HepG2 (cell line): Measurements from ENCODE around the gene FHIT. TPM values are rescaled to one million over a fixed set of nuclear protein-coding genes. Genes with fewer than 3 reads are reported as not detected.
A peak's percentile ranks its signal among the peaks of the same experiment; 100 is the strongest.

Experiments
- ATAC-seq: fragments of 200-7000 bp; cut with Tn5 transposase; 3 replicates; pipeline ENCODE4 v1.9.1; 2020; ENCODE audit warnings: mild to moderate bottlenecking, moderate library complexity
- Bru-seq: library from RNA; stranded (reverse); fragments of 400-500 nt; gene quantifications from one replicate; lab custom pipeline; 2021; lab: Mats Ljungman, UMichigan
- BruChase-seq, 2 experiments: library from RNA; stranded (reverse); fragments of 400-500 nt; gene quantifications; one replicate each; lab custom pipeline; 2021; lab: Mats Ljungman, UMichigan
- BruUV-seq: library from RNA; stranded (reverse); fragments of 400-500 nt; replicated peaks from 2 replicates; lab custom pipeline; 2021; lab: Mats Ljungman, UMichigan
- CTCF ChIA-PET: fragments of 300-600 bp; formaldehyde crosslinking; extraction: SDS; loops from one replicate; lab custom pipeline; 2021; ENCODE audit warnings: low total read pairs, inconsistent platforms, low intra/inter-chr PET ratio; lab: Yijun Ruan, JAX
- POLR2A ChIA-PET: fragments of 350-600 bp; sonication (Branson Sonifier 250); formaldehyde crosslinking; loops from one replicate; lab custom pipeline; 2020; ENCODE audit warnings: antibody characterized with exemption, inconsistent platforms; lab: Yijun Ruan, JAX
- DNase-seq: peaks from one replicate; pipeline ENCODE4 v3.0.0-alpha.2; 2015; ENCODE audit warnings: low spot score
- FAIRE-seq: peaks from 3 replicates; lab custom pipeline; 2011; peaks lifted over from hg19 to GRCh38; lab: Jason Lieb, UNC
- H2AFZ ChIP-seq: one replicate; pipeline ENCODE4 v1.6.1; 2011; ENCODE audit warnings: low read length, inconsistent platforms
- H3K27ac ChIP-seq: fragments of 300-600 bp; 3 replicates; pipeline ENCODE4 v1.8.0; 2011; ENCODE audit warnings: mixed run types, mild to moderate bottlenecking, mixed read lengths, low read length, inconsistent platforms; ENCODE audit not compliant: insufficient read depth; ENCODE audit errors: extremely low read length
- H3K27me3 ChIP-seq, 2 experiments: fragments of 200-600 bp in 1 of 2; 2 replicates in 1 of 2; 3 replicates in 1 of 2; pipeline versions ENCODE4 v1.6.0 to v1.8.0; 2011; ENCODE audit warnings: low read length in 2 of 2, mild to moderate bottlenecking in 2 of 2, moderate library complexity in 2 of 2, inconsistent platforms in 1 of 2; ENCODE audit not compliant: insufficient read depth in 2 of 2, control insufficient read depth in 1 of 2
- H3K36me3 ChIP-seq, 2 experiments: fragments of 200-600 bp in 1 of 2; replicated peaks in 1 of 2; 2 replicates in 1 of 2; 3 replicates in 1 of 2; pipeline versions ENCODE4 v1.5.1 to v1.8.0; 2011; ENCODE audit warnings: low read length in 2 of 2, inconsistent platforms in 1 of 2; ENCODE audit not compliant: insufficient read depth in 2 of 2, control insufficient read depth in 1 of 2
- H3K4me1 ChIP-seq: 2 replicates; pipeline ENCODE4 v1.5.1; 2012; ENCODE audit warnings: low read length, inconsistent platforms; ENCODE audit not compliant: insufficient read depth
- H3K4me2 ChIP-seq: 2 replicates; pipeline ENCODE4 v1.6.0; 2011; ENCODE audit warnings: low read depth, low read length, inconsistent platforms
- H3K4me3 ChIP-seq, 3 experiments: fragments of 200-600 bp in 1 of 3; sonication (generic), shearing (Covaris generic) in 1 of 3; replicated peaks in 1 of 3; 2 replicates each; pipeline ENCODE4 v1.5.1; 2011 to 2016; ENCODE audit warnings: low read length in 3 of 3, inconsistent platforms in 2 of 3, low read depth in 2 of 3, mild to moderate bottlenecking in 2 of 3, control low read depth in 1 of 3, mixed read lengths in 1 of 3; ENCODE audit not compliant: insufficient read depth in 1 of 3
- H3K79me2 ChIP-seq: one replicate; pipeline ENCODE4 v1.6.1; 2011; ENCODE audit warnings: low read length, inconsistent platforms; ENCODE audit not compliant: insufficient read depth
- H3K9ac ChIP-seq: 2 replicates; pipeline ENCODE4 v1.6.0; 2011; ENCODE audit warnings: mild to moderate bottlenecking, low read depth, low read length, inconsistent platforms; ENCODE audit not compliant: insufficient read depth
- H3K9me3 ChIP-seq: 2 replicates; pipeline ENCODE4 v1.5.1; 2012; ENCODE audit warnings: mild to moderate bottlenecking, low read length
- H4K20me1 ChIP-seq: 2 replicates; pipeline ENCODE4 v1.6.0; 2011; ENCODE audit warnings: inconsistent platforms, mild to moderate bottlenecking, low read length, moderate library complexity; ENCODE audit not compliant: insufficient read depth
- ASH2L ChIP-seq: fragments of 300-600, 200-600 bp; sonication (generic); IDR thresholded peaks from 2 replicates; pipeline ENCODE4 v1.7.0; 2017; ENCODE audit warnings: low read depth, mild to moderate bottlenecking, moderate library complexity, mixed read lengths, low read length; ENCODE audit not compliant: insufficient read length
- CREM ChIP-seq, 2 experiments: sonication (generic) in 1 of 2; formaldehyde crosslinking in 1 of 2; IDR thresholded peaks; 2 replicates each; pipeline versions ENCODE4 v1.4.0 to v1.6.1; 2016 to 2020; ENCODE audit warnings: antibody characterized with exemption in 1 of 2, mild to moderate bottlenecking in 1 of 2, missing genetic modification reagents in 1 of 2
- ELF4 ChIP-seq: sonication (generic); formaldehyde crosslinking; IDR thresholded peaks from 2 replicates; pipeline ENCODE4 v1.5.0; 2020; ENCODE audit warnings: missing genetic modification reagents, mild to moderate bottlenecking, moderate library complexity, borderline replicate concordance
- FOXC1 ChIP-seq: sonication (generic); formaldehyde crosslinking; IDR thresholded peaks from 2 replicates; pipeline ENCODE4 v1.8.0; 2022; ENCODE audit warnings: mild to moderate bottlenecking, missing genetic modification reagents, borderline replicate concordance
- MATR3 ChIP-seq: sonication (generic); formaldehyde crosslinking; IDR thresholded peaks from 2 replicates; pipeline ENCODE4 v1.4.0; 2020; ENCODE audit warnings: missing genetic modification reagents
- POLR2G ChIP-seq: fragments of 200-400 bp; formaldehyde crosslinking; IDR thresholded peaks from 2 replicates; pipeline ENCODE4 v1.6.1; 2018; ENCODE audit warnings: mild to moderate bottlenecking, low read depth, low read length, moderate library complexity
- RBM39 ChIP-seq: fragments of 200-400 bp; formaldehyde crosslinking; IDR thresholded peaks from one replicate; pipeline ENCODE4 v1.6.1; 2018; ENCODE audit warnings: antibody characterized with exemption, mild to moderate bottlenecking, low read depth, low read length; ENCODE audit not compliant: poor library complexity, severe bottlenecking
- SNAI1 ChIP-seq: sonication (generic); formaldehyde crosslinking; IDR thresholded peaks from 2 replicates; pipeline ENCODE4 v1.5.0; 2020; ENCODE audit warnings: mild to moderate bottlenecking, missing genetic modification reagents, borderline replicate concordance
- STAG1 ChIP-seq: sonication (generic); formaldehyde crosslinking; IDR thresholded peaks from 2 replicates; pipeline ENCODE4 v1.4.0; 2020; ENCODE audit warnings: missing genetic modification reagents
- THAP11 ChIP-seq: IDR thresholded peaks from 2 replicates; pipeline ENCODE4 v1.6.1; 2016; ENCODE audit warnings: missing biosample characterization, missing genetic modification reagents
- ZBTB38 ChIP-seq: sonication (generic); formaldehyde crosslinking; IDR thresholded peaks from 2 replicates; pipeline ENCODE4 v1.5.1; 2020; ENCODE audit warnings: mild to moderate bottlenecking, missing genetic modification reagents
- ZEB1 ChIP-seq: IDR thresholded peaks from 2 replicates; pipeline ENCODE4 v1.6.1; 2012; ENCODE audit warnings: mild to moderate bottlenecking, low read depth, inconsistent platforms; ENCODE audit not compliant: insufficient replicate concordance
- ZFY ChIP-seq: sonication (generic); formaldehyde crosslinking; IDR thresholded peaks from 2 replicates; pipeline ENCODE4 v1.4.0; 2020; ENCODE audit warnings: missing genetic modification reagents
- ZKSCAN1 ChIP-seq: fragments of 150-350 bp; IDR thresholded peaks from 2 replicates; pipeline ENCODE4 v1.6.1; 2014; ENCODE audit warnings: low read length
- ZMYM4 ChIP-seq: sonication (generic); formaldehyde crosslinking; IDR thresholded peaks from 2 replicates; pipeline ENCODE4 v1.8.1; 2023; ENCODE audit warnings: mild to moderate bottlenecking, missing genetic modification reagents
- ZNF143 ChIP-seq: sonication (generic); formaldehyde crosslinking; IDR thresholded peaks from 2 replicates; pipeline ENCODE4 v1.4.0; 2020; ENCODE audit warnings: missing genetic modification reagents
- ZNF230 ChIP-seq: sonication (generic); formaldehyde crosslinking; IDR thresholded peaks from 2 replicates; pipeline ENCODE4 v1.4.0; 2020; ENCODE audit warnings: mild to moderate bottlenecking, missing genetic modification reagents
- ZNF354B ChIP-seq: sonication (generic); formaldehyde crosslinking; IDR thresholded peaks from 2 replicates; pipeline ENCODE4 v1.8.0; 2022; ENCODE audit warnings: mild to moderate bottlenecking, missing genetic modification reagents
- ZNF598 ChIP-seq: sonication (generic); formaldehyde crosslinking; IDR thresholded peaks from 2 replicates; pipeline ENCODE4 v1.5.1; 2020; ENCODE audit warnings: mild to moderate bottlenecking, missing genetic modification reagents, borderline replicate concordance
- WGBS: methylation state at CpG from one replicate; pipeline ENCODE4 v1.1.6; 2017; ENCODE audit warnings: low lambda C conversion rate; 5-methylcytosine and 5-hydroxymethylcytosine counted together
- in situ Hi-C: cut with HindIII; loops from 2 replicates; pipeline ENCODE4 v1.10.0; 2017; ENCODE audit warnings: low pct_unique_long_range_greater_than_20kb; ENCODE audit not compliant: extremely low pct_ligation_motif_present
- intact Hi-C: fragments of 100-400 bp; cut with micrococcal nuclease; formaldehyde crosslinking; loops from one replicate; pipeline ENCODE4 v1.10.0; 2022; ENCODE audit not compliant: unreplicated experiment
- long read RNA-seq, 2 experiments: library from RNA in 1 of 2; library from polyadenylated mRNA in 1 of 2; stranded (forward) in 1 of 2; unstranded in 1 of 2; transcript quantifications; one replicate each; pipeline ENCODE4 v2.0.0, GENCODE V29; 2019 to 2022
- polyA minus RNA-seq, 3 experiments: library from RNA; depleted of rRNA, polyadenylated mRNA; stranded (reverse); fragments of >200 nt; gene quantifications; 2 replicates each; pipeline ENCODE4 v1.2.3, GENCODE V29; 2011; ENCODE audit warnings: low replicate concordance in 1 of 3
- polyA plus RNA-seq, 8 experiments: library from polyadenylated mRNA; depleted of rRNA in 3 of 8; stranded (reverse) in 7 of 8; unstranded in 1 of 8; fragments of >200 nt; fragmentation: Illumina TruSeq in 4 of 8; extraction: Trizol in 4 of 8; gene quantifications; 2 replicates each; pipeline versions ENCODE4 v1.2.1 to v1.2.3, GENCODE V29; 2011 to 2016; ENCODE audit warnings: low read depth in 4 of 8, missing spikeins in 1 of 8, mixed read lengths in 1 of 8; ENCODE audit not compliant: insufficient read depth in 1 of 8
- total RNA-seq, 5 experiments: library from RNA; depleted of rRNA; stranded (reverse); fragments of >200 nt; fragmentation: Illumina TruSeq; extraction: Trizol; gene quantifications; 2 replicates each; pipeline ENCODE4 v1.2.3, GENCODE V29; 2016; ENCODE audit warnings: low read depth in 1 of 5

The FHIT gene
- 4.0 and 4.1 TPM in 2 replicates for total RNA-seq (2016; rRNA removed; fragmentation: Illumina TruSeq; extraction: Trizol)
- total RNA-seq (2016; cell fraction: cytosol; rRNA removed; fragmentation: Illumina TruSeq; extraction: Trizol; ENCODE audit: low read depth): 5.4 and 19.3 TPM in 2 replicates
- 2.2 and 3.9 TPM in 2 replicates for total RNA-seq (2016; cell fraction: insoluble cytoplasmic fraction; rRNA removed; fragmentation: Illumina TruSeq; extraction: Trizol)
- 1.4 and 5.6 TPM in 2 replicates for total RNA-seq (2016; cell fraction: membrane; rRNA removed; fragmentation: Illumina TruSeq; extraction: Trizol)
- total RNA-seq (2016; cell fraction: nucleus; rRNA removed; fragmentation: Illumina TruSeq; extraction: Trizol): 15.7 and 19.5 TPM in 2 replicates
- 4.6 and 4.9 TPM in 2 replicates for polyA plus RNA-seq (2011; rRNA removed)
- polyA plus RNA-seq (2011; cell fraction: cytosol; rRNA removed): 4.4 and 5.7 TPM in 2 replicates
- 7.3 and 9.8 TPM in 2 replicates for polyA plus RNA-seq (2011; cell fraction: nucleus; rRNA removed)
- 10.3 and 12.5 TPM in 2 replicates for polyA plus RNA-seq (2012)
- polyA plus RNA-seq (2016; cell fraction: cytosol; fragmentation: Illumina TruSeq; extraction: Trizol; ENCODE audit: low read depth): 2.2 and 4.2 TPM in 2 replicates
- polyA plus RNA-seq (2016; cell fraction: insoluble cytoplasmic fraction; fragmentation: Illumina TruSeq; extraction: Trizol; ENCODE audit: low read depth): 3.4 and 5.6 TPM in 2 replicates
- 2.0 and 3.1 TPM in 2 replicates for polyA plus RNA-seq (2016; cell fraction: membrane; fragmentation: Illumina TruSeq; extraction: Trizol; ENCODE audit: low read depth)
- 6.3 and 7.0 TPM in 2 replicates for polyA plus RNA-seq (2016; cell fraction: nucleus; fragmentation: Illumina TruSeq; extraction: Trizol; ENCODE audit: insufficient read depth, low read depth)
- polyA minus RNA-seq (2011; rRNA and poly(A)+ RNA removed; ENCODE audit: low replicate concordance): 5.6 TPM in 1 of 2 replicates, not detected in the other
- 4.3 and 21.2 TPM in 2 replicates for polyA minus RNA-seq (2011; cell fraction: cytosol; rRNA and poly(A)+ RNA removed)
- 48.7 and 63.5 TPM in 2 replicates for polyA minus RNA-seq (2011; cell fraction: nucleus; rRNA and poly(A)+ RNA removed)
- Bru-seq, nascent RNA: percentile 48 among the genes with signal in this experiment
- BruChase-seq, experiment 1, labeled RNA remaining after a 6-hour chase: percentile 58 among the genes with signal in this experiment
- BruChase-seq, experiment 2, labeled RNA remaining after a 2-hour chase: percentile 65 among the genes with signal in this experiment
- long read RNA-seq, experiment 1, partial matches to known transcripts: 0 of 2 reads
- long read RNA-seq, experiment 1, other reads (novel, unspliced or antisense): 2 of 2 reads
- long read RNA-seq, experiment 2, partial matches to known transcripts: 0 of 3 reads
- long read RNA-seq, experiment 2, other reads (novel, unspliced or antisense): 3 of 3 reads

DNA sequence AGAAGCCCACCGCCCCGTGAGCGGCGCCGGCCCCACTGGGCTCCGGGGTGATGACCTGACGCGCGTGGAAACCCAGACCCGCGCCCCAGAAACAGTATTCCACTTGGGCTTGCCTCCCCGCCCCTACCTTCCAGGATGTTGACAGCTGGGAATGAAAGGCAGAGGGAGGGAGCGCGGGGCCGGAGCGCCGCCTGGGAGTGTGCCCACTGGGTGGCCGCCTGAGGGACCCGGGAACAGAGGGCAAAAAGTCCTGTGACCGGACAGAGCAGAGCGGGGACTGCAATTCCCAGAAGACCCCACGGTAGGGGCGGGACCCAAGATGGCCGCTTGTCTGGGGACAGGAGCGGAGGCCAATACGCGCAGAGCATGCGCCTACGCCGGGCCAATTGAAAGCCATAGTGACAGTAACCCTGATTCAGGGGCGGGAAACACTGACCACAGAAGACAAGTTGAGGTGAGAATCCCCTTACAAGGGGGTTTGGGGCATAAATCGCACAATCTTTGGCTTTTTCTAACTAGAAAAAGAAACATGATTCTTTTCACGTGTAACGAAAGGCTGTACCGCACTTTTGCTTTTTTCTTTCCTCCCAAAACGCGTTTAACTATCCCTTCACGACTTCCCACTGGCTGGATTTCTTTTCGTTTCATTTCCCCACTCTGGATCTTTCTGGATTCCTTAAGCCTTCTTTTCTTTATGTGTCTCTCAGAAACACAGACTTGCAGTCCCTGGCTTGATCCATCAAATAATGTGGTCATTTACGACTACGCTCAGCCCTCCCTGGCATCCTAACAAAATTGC lies at the start of gene FHIT:
Gene FHIT, minus strand, starts transcription at position 279 of the 799 bp plus-strand sequence.
- Histone ChIP-seq H4K20me1 (no peaks in the 10 kb centered on the region), H3K9me3 (no peaks in the 10 kb centered on the region), H3K27ac (peak within 1 kb of the TSS; percentile 52), H3K4me2 (peak within 1 kb of the TSS; percentile 91), H3K4me1 (peaks cover 23% of the 10 kb centered on the region), H3K36me3 (no peaks in the 10 kb centered on the region), H3K79me2 (no peaks in the 10 kb centered on the region), H3K9ac (peak within 1 kb of the TSS; percentile 74), H3K27me3 (no peaks in the 10 kb centered on the region), H2AFZ (peak within 1 kb of the TSS; percentile 97), H3K4me3 (peak within 1 kb of the TSS; percentile 67 to 88 (median 76))
- ChIA-PET CTCF (no interaction called here), POLR2A (no interaction called here)
- BruUV-seq: no TSS peak
- FAIRE-seq: peak; percentile 78
- peak; percentile 97 for ATAC-seq
- intact Hi-C loops (loop anchor here (5.0 to 10.0 kb wide), 4 partner anchors 121 to 494 kb away; no protein-coding TSS in a partner anchor), in situ Hi-C loops (no loop called here)
- 6% methylated on average over 19 of the region's 41 CpGs for WGBS
- peak; percentile 94 for DNase-seq
- no peak for TF ChIP-seq ELF4 (CRISPR knock-in tag)
- TF ChIP-seq POLR2G: peak; percentile 80
- TF ChIP-seq ZNF230 (CRISPR knock-in tag): peak; percentile 74
- TF ChIP-seq RBM39: no peak
- TF ChIP-seq ZEB1: no peak
- no peak for TF ChIP-seq MATR3 (CRISPR knock-in tag)
- TF ChIP-seq ZMYM4: peak; percentile 47; the same call in 1 of the 2 replicates
- 0 out of 2 replicates have a peak, but pooled peaks have one; percentile 60 for TF ChIP-seq ZNF354B (CRISPR knock-in tag)
- peak; percentile 50 for TF ChIP-seq STAG1 (CRISPR knock-in tag)
- TF ChIP-seq ASH2L: peak; percentile 11
- peak; percentile 68; the same call in 1 of the 2 replicates for TF ChIP-seq ZNF598 (CRISPR knock-in tag)
- peak; percentile 71 for TF ChIP-seq ZFY
- peak; percentile 98 for TF ChIP-seq THAP11 (CRISPR knock-in tag)
- TF ChIP-seq ZKSCAN1: no peak
- TF ChIP-seq ZNF143: peak; percentile 95
- no peak for TF ChIP-seq ZBTB38
- TF ChIP-seq FOXC1 (CRISPR knock-in tag): no peak
- TF ChIP-seq SNAI1: peak; percentile 45; the same call in 1 of the 2 replicates
- TF ChIP-seq CREM (IDR thresholded peaks at IDR 0.05): peak; percentile 88
- TF ChIP-seq CREM (CRISPR knock-in tag; IDR thresholded peaks at IDR 0.05): no peak
